NCI-H345 (cell line): ENCODE measurements around the gene CAMK2B.

Experiments used
- DNase-seq: peaks from one replicate; lab custom pipeline; 2025; lab: John Stamatoyannopoulos, UW

Gene CAMK2B

GRCh38 chr7:44325201-44325671, at the start of gene CAMK2B:
Gene CAMK2B (minus strand): TSS chr7:44325594. CDS start chr7:44325421, 173 bp downstream.
- DNase-seq: peak; percentile 26

- DNase-seq: no peak
These were observed 48.8 kb upstream of the CAMK2B start for GRCh38 chr7:44374007-44374763.

- DNase-seq: no peak
These were observed 48.0 kb upstream of the CAMK2B start for GRCh38 chr7:44373418-44373740.

GRCh38 chr7:44372560-44373417, 47.4 kb upstream of the CAMK2B start:
- DNase-seq: no peak

GRCh38 chr7:44368885-44369284, 43.5 kb upstream of the CAMK2B start:
- DNase-seq: no peak

- DNase-seq: no peak
These were observed 43.1 kb upstream of the CAMK2B start for GRCh38 chr7:44368455-44368854.

- no peak for DNase-seq
These were observed 42.2 kb upstream of the CAMK2B start for GRCh38 chr7:44367475-44368043.

GRCh38 chr7:44366986-44367385, 41.6 kb upstream of the CAMK2B start:
- no peak for DNase-seq

- DNase-seq: no peak
These were observed 28.3 kb upstream of the CAMK2B start for GRCh38 chr7:44353668-44354067.

GRCh38 chr7:44348851-44349781, 23.7 kb upstream of the CAMK2B start:
- DNase-seq: no peak

- DNase-seq: peak; percentile 6
These were observed 22.9 kb upstream of the CAMK2B start for GRCh38 chr7:44348300-44348699.

- no peak for DNase-seq
These were observed 22.2 kb upstream of the CAMK2B start for GRCh38 chr7:44347546-44348114.

- DNase-seq: no peak
These were observed 20.7 kb upstream of the CAMK2B start for GRCh38 chr7:44346063-44346462.

- DNase-seq: no peak
These were observed 16.0 kb upstream of the CAMK2B start for GRCh38 chr7:44341401-44341800.

GRCh38 chr7:44338600-44338999, 13.2 kb upstream of the CAMK2B start:
- DNase-seq: no peak

GRCh38 chr7:44336491-44336890, 11.1 kb upstream of the CAMK2B start:
- no peak for DNase-seq

GRCh38 chr7:44335184-44335583, 9.8 kb upstream of the CAMK2B start:
- no peak for DNase-seq

- DNase-seq: no peak
These were observed 9.3 kb upstream of the CAMK2B start for GRCh38 chr7:44334734-44335097.

GRCh38 chr7:44333911-44334733, 8.7 kb upstream of the CAMK2B start:
- no peak for DNase-seq

- DNase-seq: no peak
These were observed 6.3 kb upstream of the CAMK2B start for GRCh38 chr7:44331682-44332081.

GRCh38 chr7:44330331-44330730, 4.9 kb upstream of the CAMK2B start:
- no peak for DNase-seq
